Measurements from ENCODE around the gene DNAJC5. TPM values are rescaled to one million over a fixed set of nuclear protein-coding genes. Genes with fewer than 3 reads are reported as not detected.

Gene DNAJC5
- total RNA-seq, 1 donor from 2014 or later = 47.3 TPM

Small RNAs within 50 kb of the gene (microRNA-seq; reads per million reads assigned to microRNA genes)
- gene MIR1914 (ENCODE audit: borderline number of aligned reads) (not detected), gene MIR647 (ENCODE audit: borderline number of aligned reads) (not detected), gene MIR941-1 (ENCODE audit: borderline number of aligned reads) (not detected), gene MIR941-2 (ENCODE audit: borderline number of aligned reads) (not detected), gene MIR941-3 (ENCODE audit: borderline number of aligned reads) (not detected), gene MIR941-4 (ENCODE audit: borderline number of aligned reads) (not detected), gene MIR941-5 (ENCODE audit: borderline number of aligned reads) (not detected)

Other genes starting within 250 kb of the DNAJC5 start
- 5.5 TPM for gene STMN3, start 241.7 kb upstream of the DNAJC5 start, total RNA-seq
- 9.9 TPM for gene RTEL1, start 236.8 kb upstream of the DNAJC5 start, total RNA-seq
- gene TNFRSF6B, start 198.5 kb upstream of the DNAJC5 start, total RNA-seq = 0.64 TPM
- 46.5 TPM for gene ARFRP1, start 187.2 kb upstream of the DNAJC5 start, total RNA-seq
- 16.2 TPM for gene ZGPAT, start 187.1 kb upstream of the DNAJC5 start, total RNA-seq
- 2.7 TPM for gene LIME1, start 158.5 kb upstream of the DNAJC5 start, total RNA-seq
- gene SLC2A4RG, start 155.3 kb upstream of the DNAJC5 start, total RNA-seq = 104 TPM
- 13.1 TPM for gene ZBTB46, start 63.9 kb upstream of the DNAJC5 start, total RNA-seq
- not detected for gene ABHD16B, start 33.6 kb upstream of the DNAJC5 start, total RNA-seq
- gene TPD52L2, start 29.9 kb upstream of the DNAJC5 start, total RNA-seq = 78.0 TPM
- gene UCKL1, start 61.3 kb downstream of the DNAJC5 start, total RNA-seq = 59.9 TPM
- gene ZNF512B, start 74.8 kb downstream of the DNAJC5 start, total RNA-seq = 14.0 TPM
- 6.4 TPM for gene SAMD10, start 84.5 kb downstream of the DNAJC5 start, total RNA-seq
- 50.6 TPM for gene PRPF6, start 86.0 kb downstream of the DNAJC5 start, total RNA-seq
- 0.35 TPM for gene C20orf204, start 141.1 kb downstream of the DNAJC5 start, total RNA-seq
- 36.8 TPM for gene SOX18, start 154.5 kb downstream of the DNAJC5 start, total RNA-seq
- gene TCEA2, start 168.1 kb downstream of the DNAJC5 start, total RNA-seq = 35.6 TPM
- 5.4 TPM for gene RGS19, start 184.4 kb downstream of the DNAJC5 start, total RNA-seq
- gene OPRL1, start 185.0 kb downstream of the DNAJC5 start, total RNA-seq = 0.27 TPM
- gene LKAAEAR1, start 189.3 kb downstream of the DNAJC5 start, total RNA-seq = not detected
- gene NPBWR2, start 212.4 kb downstream of the DNAJC5 start, total RNA-seq = not detected